ENCODE data around the gene DDX31. TPM values are rescaled to one million over a fixed set of nuclear protein-coding genes. Genes with fewer than 3 reads are reported as not detected.
A peak's percentile ranks its signal among the peaks of the same experiment; 100 is the strongest.

Gene DDX31
- total RNA-seq, 1 experiment from 2014 or later = 9.3 TPM

DNA sequence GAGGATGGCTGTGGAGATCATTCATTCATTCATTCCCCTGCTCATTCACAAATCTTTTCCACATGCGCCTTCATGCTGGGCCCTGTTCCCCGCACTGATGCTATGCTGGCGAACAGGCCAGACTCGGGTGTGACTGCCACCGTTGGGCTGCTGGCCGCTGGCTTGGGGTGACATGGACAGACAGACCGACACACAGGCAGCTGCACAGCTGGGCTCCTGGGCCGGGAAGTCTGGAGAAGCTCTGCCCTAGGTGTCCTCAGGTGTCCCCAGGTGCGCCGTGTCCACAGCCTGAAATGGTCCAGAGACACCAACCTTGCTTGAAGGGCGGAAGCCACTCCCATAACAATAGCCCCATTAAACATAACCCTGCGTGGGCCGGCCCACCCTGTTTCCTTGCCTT, 122.3 kb downstream of the DDX31 start:
- DNase-seq (ENCODE audit: low spot score) = no peak

DNA sequence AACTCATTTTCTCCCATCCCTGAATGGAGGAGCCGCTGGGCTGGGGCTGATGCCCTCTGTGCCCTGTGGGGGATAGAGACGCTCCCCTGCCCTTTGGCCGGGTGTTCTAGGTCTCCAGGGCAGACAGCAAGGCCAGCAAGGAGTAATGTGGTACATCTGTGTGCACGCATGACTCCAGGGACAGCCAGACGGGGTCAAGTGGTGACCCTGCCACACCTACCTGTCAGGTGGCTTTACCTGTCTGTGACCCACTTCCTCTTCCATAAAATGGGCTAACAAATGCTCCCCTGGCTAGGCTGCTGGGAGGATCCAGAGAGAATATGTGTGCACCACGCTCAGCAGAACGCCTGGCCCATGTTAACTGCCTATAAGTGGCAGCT, 122.7 kb downstream of the DDX31 start:
- DNase-seq (ENCODE audit: low spot score) = no peak

- peak; percentile 25 for DNase-seq (ENCODE audit: low spot score)
Measured at GRCh38 chr9:132546148-132547051, 123.4 kb downstream of the DDX31 start.

- DNase-seq (ENCODE audit: low spot score) = no peak
Measured at GRCh38 chr9:132545578-132545977, 124.2 kb downstream of the DDX31 start.

DNA sequence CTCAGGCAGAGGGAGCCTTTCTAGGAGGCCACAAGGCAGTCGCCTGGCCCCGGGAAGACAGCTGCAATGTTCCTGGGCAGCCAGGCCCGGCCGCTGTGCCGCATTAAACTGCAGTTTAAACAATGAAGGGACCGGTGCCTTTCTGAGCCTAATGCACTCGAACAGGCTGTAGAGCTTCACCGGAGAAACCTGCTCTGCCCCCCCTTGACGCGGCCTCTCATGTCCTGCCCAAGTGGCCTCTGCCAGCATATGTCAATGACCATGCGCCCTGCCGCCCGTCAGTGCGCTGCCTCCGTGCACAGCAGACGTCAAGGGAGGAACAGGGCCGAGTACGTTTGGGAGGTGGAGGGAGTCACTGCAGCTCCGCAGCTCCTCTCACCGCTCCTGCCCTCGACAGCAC, 125.8 kb downstream of the DDX31 start:
- DNase-seq (ENCODE audit: low spot score) = no peak

- no peak for DNase-seq (ENCODE audit: low spot score)
Measured at GRCh38 chr9:132543251-132543650, 126.5 kb downstream of the DDX31 start.

Other genes starting within 250 kb of the DDX31 start
- not detected in 2 replicates for gene BARHL1, start 87.4 kb downstream of the DDX31 start, total RNA-seq (2014; rRNA removed; shearing (Covaris generic))
- gene GTF3C4, start 481 bp upstream of the DDX31 start, total RNA-seq (2014; rRNA removed; shearing (Covaris generic)) = 29.5 and 30.8 TPM in 2 replicates
- gene AK8, start 208.3 kb upstream of the DDX31 start, total RNA-seq (2014; rRNA removed; shearing (Covaris generic)) = 0.43 and 0.90 TPM in 2 replicates
- 5.1 and 9.6 TPM in 2 replicates for gene SPACA9, start 208.9 kb upstream of the DDX31 start, total RNA-seq (2014; rRNA removed; shearing (Covaris generic))

Data from A172 (cell line).